HG03175 (cell line): ENCODE data around the gene ISYNA1.
A peak's percentile ranks its signal among the peaks of the same experiment; 100 is the strongest.

ENCODE experiments used
- ATAC-seq: cut with Tn5 transposase; IDR thresholded peaks from one replicate; pipeline ENCODE4 v1.9.1; 2021; ENCODE audit warnings: mild to moderate bottlenecking, moderate library complexity; ENCODE audit not compliant: unreplicated experiment

ISYNA1 gene

GRCh38 chr19:18437491-18438330 lies at the start of gene ISYNA1:
ISYNA1 (minus strand) TSS chr19:18438133; CDS start chr19:18437979, 154 bp downstream.
- no peak for ATAC-seq

DNA sequence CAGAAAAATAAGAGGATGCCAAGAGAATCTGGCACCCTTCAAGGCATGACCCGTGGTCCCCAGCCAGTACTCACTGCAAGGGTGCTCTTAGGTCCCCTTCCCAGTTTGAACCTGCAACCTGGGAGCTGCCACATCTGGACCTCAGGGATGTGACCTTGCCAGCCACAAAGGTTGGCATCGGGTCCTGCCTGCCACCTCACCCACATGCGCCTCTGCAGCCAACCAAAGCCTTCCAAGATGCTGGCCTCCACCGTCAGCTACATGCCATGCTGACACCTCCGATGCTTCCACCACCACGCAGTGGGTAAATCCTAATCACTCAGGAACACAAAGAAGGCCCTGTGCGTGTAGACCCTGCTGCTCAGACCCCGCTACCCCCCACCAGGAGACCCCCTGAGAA lies 48.8 kb upstream of the ISYNA1 start:
- ATAC-seq: no peak

DNA sequence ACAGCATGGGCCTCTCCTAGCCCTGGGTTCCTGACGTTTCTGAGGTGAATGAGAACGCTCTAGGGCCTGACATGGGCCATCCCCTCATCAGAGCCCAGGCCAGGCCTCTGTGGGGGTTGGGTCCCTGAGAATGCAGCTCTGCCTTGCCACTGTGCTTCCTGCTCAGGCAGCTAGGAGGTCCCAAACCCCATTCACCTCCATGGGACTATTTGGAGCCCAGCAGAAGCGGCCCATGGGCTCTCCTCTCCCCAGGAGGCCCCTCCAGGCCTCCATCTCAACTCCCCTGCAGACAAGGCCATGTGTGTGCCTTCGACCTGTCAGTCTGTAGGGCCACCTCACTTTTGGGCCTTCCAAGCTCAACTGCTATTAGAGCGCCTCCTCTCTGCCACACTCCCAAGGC lies 47.1 kb upstream of the ISYNA1 start:
- ATAC-seq: no peak

GRCh38 chr19:18483119-18483890 lies 45.4 kb upstream of the ISYNA1 start:
- no peak for ATAC-seq

DNA sequence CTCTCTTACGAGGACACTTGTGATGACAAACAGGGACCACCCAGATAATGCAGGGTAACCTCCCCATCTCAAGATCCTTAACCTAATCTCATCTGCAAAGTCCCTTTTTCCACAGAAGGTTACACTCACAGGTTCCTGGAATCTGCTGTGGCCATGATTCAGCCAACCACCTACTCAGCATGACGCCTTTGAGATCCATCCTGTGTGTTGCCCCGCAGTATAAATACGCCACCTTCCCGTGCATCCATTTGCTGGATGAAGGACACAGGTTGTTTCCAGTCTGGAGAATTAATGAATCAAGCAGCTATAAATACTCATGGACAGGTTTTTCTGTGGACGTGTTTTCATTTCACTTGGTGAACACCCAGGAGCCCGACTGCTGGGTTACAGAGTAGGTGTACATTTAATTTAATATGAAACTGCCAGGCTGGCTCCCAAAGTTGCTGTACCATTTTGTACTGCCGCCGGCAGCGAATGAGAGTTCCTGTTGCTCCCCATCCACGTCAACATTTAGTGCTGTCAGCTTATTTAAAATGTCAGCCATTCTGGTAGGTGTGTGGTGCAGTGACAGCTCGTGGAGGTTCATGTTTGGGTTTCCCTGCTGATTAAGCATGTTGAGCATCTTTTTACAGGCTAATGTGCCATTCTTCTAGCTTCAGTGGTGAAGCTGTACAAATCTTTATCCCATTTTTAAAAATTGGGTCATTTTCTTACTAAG lies 43.7 kb upstream of the ISYNA1 start:
- no peak for ATAC-seq

DNA sequence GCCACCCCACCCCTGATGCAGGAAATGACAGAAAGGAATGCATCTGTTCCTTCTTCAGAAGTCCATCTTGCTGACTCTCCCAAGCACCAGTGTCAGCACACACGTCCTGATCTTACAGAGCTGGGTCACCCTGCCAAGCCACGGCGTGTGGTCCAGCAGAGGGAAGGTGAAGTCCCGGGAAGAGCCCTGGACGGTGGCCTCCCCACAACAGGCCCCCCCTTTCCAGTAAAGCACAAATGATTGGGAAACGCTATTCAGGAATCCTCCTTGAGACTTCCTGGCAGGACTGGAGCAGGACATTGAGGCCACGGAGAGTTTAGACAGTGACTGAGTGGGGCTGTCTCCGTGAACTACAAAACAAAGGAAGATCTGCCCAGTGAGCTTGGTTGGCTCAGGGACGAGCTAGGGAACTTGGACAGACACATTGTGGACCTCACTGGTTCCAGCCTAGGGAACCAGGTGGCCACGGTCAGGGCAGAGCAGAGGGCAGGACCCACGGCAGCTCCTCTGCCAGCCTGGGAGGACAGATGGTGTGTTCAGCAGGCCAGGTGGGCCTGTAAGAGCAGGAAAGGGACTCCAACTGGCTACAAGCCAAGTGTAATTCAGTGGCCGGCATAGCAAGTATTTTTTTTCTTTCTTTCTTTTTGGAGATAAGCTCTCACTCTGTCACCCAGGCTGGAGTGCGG lies 42.2 kb upstream of the ISYNA1 start:
- no peak for ATAC-seq

DNA sequence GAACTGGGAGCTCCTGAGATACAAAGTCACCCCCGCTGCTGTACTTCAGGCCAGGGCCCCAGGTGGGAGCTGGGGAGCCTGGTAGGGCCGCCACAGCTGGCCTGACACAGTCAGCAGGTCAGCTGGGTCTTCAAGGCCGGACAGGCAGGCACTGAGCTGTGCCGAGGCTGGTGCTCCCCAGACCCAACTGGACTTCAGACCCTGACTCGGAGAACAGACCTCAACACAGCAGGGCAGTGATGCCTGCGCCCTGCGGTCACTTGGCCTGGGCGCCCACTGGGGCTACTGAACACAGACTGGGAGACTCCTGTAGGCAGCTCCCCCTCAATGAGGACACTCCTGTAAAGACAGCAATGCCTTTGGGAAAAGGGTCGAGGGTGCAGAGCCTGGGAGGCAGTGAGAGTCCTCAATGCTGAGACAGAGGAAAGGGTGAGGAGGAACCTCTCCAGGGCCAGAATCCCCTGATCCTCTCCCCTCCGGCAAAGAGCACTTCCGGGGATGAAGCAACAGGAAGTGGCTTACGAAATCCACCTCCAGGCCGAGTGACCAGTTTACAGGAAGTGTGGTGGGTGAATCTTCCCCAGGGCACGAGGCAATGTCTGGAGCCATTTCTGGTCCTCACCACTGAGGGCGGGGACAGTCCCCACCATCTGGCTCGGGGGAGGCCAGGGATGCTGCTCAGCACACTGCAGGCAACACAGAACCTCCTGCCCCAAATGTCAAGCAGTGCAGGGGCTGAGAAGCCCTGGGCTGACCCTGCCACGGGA lies 40.8 kb upstream of the ISYNA1 start:
- peak; percentile 65 for ATAC-seq

GRCh38 chr19:18477974-18478373 lies 40.0 kb upstream of the ISYNA1 start:
- no peak for ATAC-seq

- no peak for ATAC-seq
These were observed 39.3 kb upstream of the ISYNA1 start for GRCh38 chr19:18477042-18477779.

DNA sequence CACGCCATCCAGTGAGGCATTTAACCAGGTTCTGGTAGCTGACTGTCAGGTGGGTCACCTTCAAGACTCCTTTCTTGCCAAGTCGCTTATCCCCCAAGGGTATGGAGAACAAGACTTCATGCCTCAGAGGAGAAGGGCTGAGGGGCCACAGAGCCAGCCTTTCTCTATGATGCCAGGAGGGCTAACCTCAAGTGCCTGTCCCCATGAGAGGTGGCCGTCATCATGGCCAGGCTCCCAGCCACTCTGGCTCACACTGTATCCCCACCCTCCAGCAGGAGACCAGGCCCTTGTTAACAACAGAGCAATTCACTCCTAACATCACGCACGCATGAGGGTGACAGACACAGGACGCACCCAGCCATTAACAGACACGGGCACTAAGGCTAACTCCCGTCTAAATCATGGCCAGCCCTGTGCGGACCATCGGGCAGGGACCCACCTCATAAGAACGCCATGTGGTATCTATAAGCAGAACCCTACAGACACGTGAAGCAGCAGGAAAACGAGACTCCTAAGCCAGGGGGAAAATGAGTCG lies 38.6 kb upstream of the ISYNA1 start:
- ATAC-seq: no peak

DNA sequence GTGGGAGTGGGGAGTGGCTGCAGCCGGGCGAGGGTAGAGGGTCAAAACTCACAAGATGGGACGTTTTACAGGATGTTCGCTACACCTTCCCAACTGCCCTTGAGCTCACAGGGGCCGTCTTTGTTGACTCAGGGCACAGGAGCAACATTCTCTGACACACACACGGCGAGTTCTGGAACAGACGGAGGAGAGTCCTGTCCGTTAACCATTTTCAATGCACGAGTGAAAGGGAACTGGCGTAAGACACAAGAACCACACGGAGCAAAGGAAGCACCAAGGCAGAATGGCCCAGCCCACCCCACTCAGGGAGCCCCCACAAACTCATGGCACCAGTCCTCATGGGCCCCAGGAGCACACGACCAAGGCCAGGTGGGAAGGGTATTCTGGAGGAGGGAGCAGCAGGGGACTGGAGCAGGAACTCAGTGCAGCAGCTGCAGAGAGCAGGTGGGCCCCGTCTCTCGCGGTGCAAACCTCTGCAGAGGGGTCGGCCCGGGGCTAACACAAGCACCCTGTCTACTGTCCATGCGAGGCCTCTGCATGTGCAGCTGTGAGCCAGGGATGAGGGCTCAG lies 37.9 kb upstream of the ISYNA1 start:
- ATAC-seq: no peak

GRCh38 chr19:18475004-18475453 lies 37.1 kb upstream of the ISYNA1 start:
- ATAC-seq: no peak

DNA sequence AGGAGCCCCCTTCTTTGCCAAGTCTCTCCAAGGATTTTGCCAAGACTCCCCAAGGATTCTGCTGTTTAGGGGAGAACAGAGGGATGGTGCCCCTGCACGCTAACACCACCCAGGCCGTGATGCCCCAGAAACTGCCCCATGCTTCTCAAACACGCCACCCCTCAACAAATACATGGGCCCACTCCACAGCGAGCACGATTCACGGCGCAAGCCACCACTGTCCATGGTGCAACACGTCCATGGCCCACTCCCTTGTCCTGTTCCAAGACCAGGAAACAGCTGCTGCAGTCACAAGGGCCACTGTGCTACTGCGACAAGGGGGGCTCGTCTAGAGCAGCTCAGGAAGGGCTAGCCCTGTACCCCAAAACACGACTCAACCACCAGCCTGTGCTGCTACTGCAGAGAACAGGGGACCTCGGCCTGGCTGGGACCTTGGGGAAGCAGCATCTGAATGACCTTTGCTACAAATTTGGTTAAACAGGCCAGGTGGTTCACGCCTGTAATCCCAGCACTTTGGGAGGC lies 36.5 kb upstream of the ISYNA1 start:
- ATAC-seq: no peak

DNA sequence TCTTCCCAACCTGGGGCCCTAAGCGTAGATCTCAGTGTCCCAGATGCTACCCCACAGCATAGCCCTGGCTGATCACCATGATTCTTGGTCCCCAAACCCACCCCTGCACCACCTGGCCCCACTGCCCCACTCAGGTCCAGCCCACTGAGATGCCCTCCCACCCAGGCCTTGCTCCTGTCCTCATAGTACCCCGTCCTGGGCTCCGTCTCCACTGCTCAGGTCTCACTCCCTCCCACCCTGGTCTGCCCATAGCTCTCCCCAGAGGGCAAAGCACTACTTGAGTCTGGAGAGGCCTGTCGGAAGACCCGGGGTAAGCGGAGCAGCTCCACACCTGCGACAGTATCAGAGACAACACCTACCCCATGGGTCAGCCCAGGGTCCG lies 35.8 kb upstream of the ISYNA1 start:
- no peak for ATAC-seq

GRCh38 chr19:18473003-18473705 lies 35.2 kb upstream of the ISYNA1 start:
- no peak for ATAC-seq

DNA sequence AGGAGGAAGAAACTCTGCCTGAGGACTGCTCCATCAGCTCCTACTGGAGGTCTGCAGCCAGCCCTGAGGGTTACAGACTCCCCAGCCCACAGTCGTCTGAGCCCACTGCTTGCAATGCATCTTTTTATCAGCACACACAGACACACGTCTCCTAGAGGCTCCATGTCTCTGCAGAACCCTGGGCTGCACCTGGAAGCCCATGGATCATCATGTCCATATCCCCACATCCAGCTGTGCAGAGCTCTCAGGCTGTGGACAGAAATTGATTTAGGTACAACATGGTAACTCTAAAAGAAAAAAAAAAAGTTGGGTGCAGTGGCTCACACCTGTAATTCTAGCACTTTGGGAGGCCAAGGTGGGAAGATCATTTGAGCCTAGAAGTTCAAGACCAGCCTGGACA lies 32.9 kb upstream of the ISYNA1 start:
- ATAC-seq: no peak

DNA sequence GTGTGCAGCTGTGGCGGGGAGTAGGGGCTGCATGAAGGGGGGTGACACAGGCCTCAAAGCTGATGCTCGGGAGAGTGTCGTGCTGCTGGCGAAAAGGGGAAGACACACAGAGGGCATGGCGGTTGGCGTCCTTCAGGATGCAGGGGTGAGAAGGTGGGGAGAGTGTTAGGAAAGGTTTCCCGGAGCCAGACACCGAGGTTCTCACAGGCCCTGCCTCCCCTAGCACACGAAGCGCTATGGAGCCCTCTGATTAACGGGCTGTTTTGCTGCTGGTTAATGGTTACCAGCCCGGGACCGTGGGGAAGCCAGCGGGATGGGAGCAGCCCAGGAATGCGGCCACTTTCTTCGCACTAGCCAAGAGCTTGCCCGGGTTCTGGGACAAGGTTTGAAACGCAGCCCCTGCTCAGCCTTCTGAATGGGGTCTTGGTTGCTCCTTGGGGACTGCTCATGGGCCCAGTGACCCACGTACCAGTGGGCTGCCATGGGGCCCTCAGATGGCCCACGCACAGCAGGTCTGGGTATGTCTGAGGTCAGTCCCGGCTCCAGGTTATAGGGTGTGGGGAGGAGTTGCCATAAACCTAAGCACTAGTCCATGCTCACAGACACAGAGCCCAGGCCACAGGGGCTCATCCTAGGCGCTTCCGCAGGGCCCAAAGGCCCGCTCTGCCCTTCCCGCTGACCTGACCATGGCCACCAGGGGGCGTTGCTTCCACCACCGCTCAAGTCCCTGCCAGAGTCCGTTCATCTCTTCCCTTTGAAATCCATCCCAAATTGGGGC lies 31.3 kb upstream of the ISYNA1 start:
- ATAC-seq: no peak
